Melanocyte of skin (primary cell): ENCODE data around the gene NUMB. TPM values are rescaled to one million over a fixed set of nuclear protein-coding genes. Genes with fewer than 3 reads are reported as not detected.

ENCODE experiments used
- small RNA-seq, 2 donors: library from RNA; depleted of rRNA; stranded (forward); fragments of <200 nt; gene quantifications; one replicate each; pipeline ENCODE3, GENCODE V24; 2012
- total RNA-seq, 2 donors: library from RNA; depleted of rRNA; stranded (reverse); fragments of >200 nt; gene quantifications; 2 replicates each; pipeline ENCODE4 v1.2.3, GENCODE V29; 2012

NUMB gene
- total RNA-seq: 10 to 100 TPM; 22.0 to 33.3 TPM

DNA sequence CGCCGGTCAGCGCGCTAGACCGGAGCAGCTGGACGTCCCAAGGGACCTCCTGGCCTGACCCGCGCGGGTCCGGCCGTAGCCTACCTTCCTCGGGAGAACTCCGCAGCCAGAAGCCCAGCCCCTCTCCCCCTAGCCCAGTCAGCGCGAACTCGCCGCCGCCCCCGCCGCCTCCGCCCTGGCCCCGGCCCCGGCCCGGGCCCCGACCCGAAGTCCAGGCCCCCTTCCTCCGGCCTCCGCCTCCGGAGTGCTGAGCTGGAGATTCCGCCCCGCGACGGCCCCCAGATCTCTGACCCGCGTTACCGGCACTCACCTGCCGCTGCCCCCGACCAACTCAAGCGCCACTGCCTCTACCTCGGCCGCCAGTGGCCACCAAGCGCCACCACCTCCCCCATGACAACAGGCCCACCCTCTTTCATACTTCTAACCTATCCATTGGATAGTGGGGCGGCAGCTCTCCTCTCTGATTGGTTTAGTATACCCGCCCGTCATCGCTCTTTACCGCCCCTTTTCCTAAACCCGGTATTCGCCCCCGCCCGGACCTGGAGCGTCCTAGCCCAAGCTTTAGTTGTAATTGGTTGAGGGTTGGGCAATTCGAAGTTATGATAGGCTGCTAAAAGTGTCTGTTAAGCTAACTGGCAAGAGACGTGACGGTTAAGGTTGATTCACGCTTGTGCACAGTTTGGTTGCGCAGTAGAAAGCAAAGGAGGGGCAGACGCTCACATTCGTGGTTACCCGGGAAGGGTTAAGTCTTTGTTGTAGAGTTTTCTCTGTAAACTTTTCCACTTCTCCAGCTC, at the start of gene NUMB:
NUMB (minus strand) TSS at position 364 of the 794 bp plus-strand sequence. CDS start 102,795 bp downstream, outside the sequence.

DNA sequence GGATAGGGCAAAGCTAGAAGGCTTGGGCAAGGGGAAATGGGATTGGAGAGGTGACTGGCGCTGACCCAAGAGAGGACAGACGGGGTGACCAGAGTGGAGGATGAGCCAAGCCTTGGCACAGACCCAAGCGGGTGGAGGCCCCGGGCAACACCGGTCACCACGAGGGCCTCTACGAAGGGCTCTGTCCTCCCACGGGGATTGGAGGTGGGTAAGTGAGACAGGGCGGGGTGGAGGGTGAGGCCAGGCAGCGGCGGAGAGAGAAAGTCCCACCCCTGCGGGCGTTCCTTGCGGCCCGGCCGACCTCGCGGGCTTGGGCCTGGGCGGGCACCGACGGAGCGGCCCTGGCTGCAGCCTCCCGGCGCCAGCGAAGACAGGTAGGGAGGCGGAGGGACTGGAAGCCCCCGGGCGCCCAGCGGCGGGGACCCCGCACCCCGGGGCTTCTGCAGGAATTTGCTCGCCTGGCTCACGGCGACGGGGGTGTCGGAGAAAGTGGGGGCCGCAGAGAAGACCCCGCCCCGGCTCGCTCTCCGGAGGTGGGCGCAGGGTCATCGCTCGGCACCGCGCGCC, 221.0 kb downstream of the NUMB start, which contains the start of gene PAPLN:
PAPLN (plus strand) TSS at position 288 of the 567 bp plus-strand sequence. CDS start 2,273 bp downstream, outside the sequence.

Small RNAs within 50 kb of the gene (small RNA-seq; reads per million reads assigned to genes)
- 0 reads per million in 2 donors for gene RNU6-419P

Other genes starting within 250 kb of the NUMB start
- gene PAPLN, start 221.0 kb downstream of the NUMB start, total RNA-seq: 1 to 10 TPM; 3.7 to 4.1 TPM
- 10 to 100 TPM; 35.4 to 42.3 TPM for gene RIOX1, start 32.4 kb upstream of the NUMB start, total RNA-seq
- 10 to 100 TPM; 15.1 to 18.0 TPM for gene ACOT1, start 78.6 kb upstream of the NUMB start, total RNA-seq
- under 1 TPM in 1 of 2 donors, not detected in 1; 0.69 TPM for gene HEATR4, start 100.4 kb upstream of the NUMB start, total RNA-seq
- 10 to 100 TPM; 60.9 to 84.6 TPM for gene ACOT2, start 110.7 kb upstream of the NUMB start, total RNA-seq
- 1 to 10 TPM; 4.7 to 4.8 TPM for gene ACOT4, start 133.3 kb upstream of the NUMB start, total RNA-seq
- gene ACOT6, start 154.0 kb upstream of the NUMB start, total RNA-seq: under 1 TPM in 1 of 2 donors, not detected in 1; under 0.01 TPM
- 1 to 10 TPM; 5.5 to 6.0 TPM for gene DNAL1, start 186.4 kb upstream of the NUMB start, total RNA-seq